Memory B cell (primary cell): ENCODE measurements around the gene SNRNP48.

Source experiments
- ATAC-seq: fragments of 150-1000 bp; cut with Tn5 transposase; 2 replicates; pipeline ENCODE4 v1.10.0; 2021; ENCODE audit warnings: low read depth, mild to moderate bottlenecking, moderate library complexity
- DNase-seq, 2 donors: peaks; one replicate each; pipeline ENCODE4 v3.0.0; 2022; ENCODE audit warnings: low spot score in 2 of 2
- H3K27ac Mint-ChIP-seq: one replicate; pipeline ENCODE4 v1.8.0; 2022; ENCODE audit warnings: mild to moderate bottlenecking, moderate library complexity, mixed read lengths
- H3K27me3 Mint-ChIP-seq: one replicate; pipeline ENCODE4 v1.8.0; 2022; ENCODE audit warnings: mixed read lengths
- H3K36me3 Mint-ChIP-seq: one replicate; pipeline ENCODE4 v1.8.0; 2022; ENCODE audit warnings: mild to moderate bottlenecking, mixed read lengths
- H3K4me1 Mint-ChIP-seq: one replicate; pipeline ENCODE4 v1.8.0; 2022; ENCODE audit warnings: mixed read lengths
- H3K4me3 Mint-ChIP-seq: one replicate; pipeline ENCODE4 v1.8.0; 2022; ENCODE audit warnings: mild to moderate bottlenecking, moderate library complexity, mixed read lengths
- H3K9me3 Mint-ChIP-seq: one replicate; pipeline ENCODE4 v1.8.0; 2022; ENCODE audit warnings: mixed read lengths

Gene SNRNP48

DNA sequence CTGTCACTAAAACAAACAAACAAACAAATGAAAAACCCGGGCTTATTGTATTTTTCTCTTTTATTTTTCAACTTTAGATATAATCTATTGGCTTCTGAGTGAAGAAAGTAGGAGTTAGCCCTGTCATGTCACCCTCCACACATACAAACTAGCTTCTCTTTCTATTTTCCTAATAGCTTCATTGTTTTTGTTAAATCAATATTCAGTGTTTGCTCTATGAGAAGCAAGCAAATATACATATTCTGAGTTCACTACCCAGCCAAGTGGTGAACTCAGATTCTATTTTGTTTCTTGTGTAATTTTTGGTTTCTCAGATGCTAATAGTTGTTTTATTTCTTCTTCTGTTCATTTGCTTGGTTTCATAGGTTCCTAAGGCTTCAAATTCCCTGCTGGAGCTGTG is 66.4 kb downstream of the SNRNP48 start:
- H3K36me3 Mint-ChIP-seq = no peaks in the 10 kb centered on the region
- H3K27me3 Mint-ChIP-seq = peaks cover 10% of the 10 kb centered on the region
- H3K27ac Mint-ChIP-seq = no peak overlapping the region
- DNase-seq (no peak), ATAC-seq (no peak)
- H3K9me3 Mint-ChIP-seq = no peaks in the 10 kb centered on the region
- no peaks in the 10 kb centered on the region for H3K4me1 Mint-ChIP-seq
- no peak overlapping the region for H3K4me3 Mint-ChIP-seq

DNA sequence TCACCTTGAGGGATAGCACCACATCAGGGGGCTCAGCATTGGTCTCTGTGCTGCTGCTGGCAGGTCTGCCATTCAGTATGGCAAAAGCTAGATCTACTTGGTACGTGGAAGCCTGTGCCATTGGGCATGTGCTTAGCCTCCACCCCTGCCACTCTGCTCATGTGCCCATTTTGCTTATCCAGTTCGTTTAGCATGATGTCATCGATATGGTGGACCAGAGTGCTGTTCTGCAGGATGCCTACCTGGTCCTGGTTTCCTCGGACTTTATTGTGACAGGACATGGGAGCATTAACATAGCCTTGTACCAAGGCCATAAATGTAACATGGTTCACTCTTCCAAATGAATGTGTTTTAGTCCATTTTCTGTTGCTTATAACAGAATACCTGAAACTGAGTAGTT is 68.5 kb downstream of the SNRNP48 start:
- Mint-ChIP-seq H3K9me3 (no peaks in the 10 kb centered on the region), H3K4me3 (no peak overlapping the region), H3K27me3 (peaks cover 9% of the 10 kb centered on the region), H3K4me1 (no peaks in the 10 kb centered on the region), H3K36me3 (no peaks in the 10 kb centered on the region), H3K27ac (no peak overlapping the region)
- ATAC-seq (no peak), DNase-seq (no peak)

DNA sequence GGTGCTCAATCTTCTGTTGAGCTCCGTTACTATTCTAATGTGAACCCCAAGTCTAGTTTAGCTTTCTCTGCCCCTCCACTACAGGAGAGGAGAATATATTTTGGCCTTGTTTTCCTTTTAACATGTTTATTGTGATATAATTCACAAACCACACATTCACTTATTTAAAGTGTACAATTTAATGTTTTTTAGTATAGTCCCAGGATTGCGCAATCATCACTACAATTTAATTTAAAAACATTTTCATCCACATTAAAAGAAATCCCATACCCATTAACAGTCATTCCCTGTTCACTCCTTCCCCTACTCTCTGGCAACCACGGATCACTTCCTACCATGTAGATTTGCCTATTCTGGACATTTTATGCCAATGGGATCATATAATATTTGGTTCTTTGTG is 71.4 kb downstream of the SNRNP48 start:
- DNase-seq = no peak
- Mint-ChIP-seq H3K36me3 (no peaks in the 10 kb centered on the region), H3K4me3 (no peak overlapping the region), H3K27me3 (peaks cover 8% of the 10 kb centered on the region), H3K4me1 (no peaks in the 10 kb centered on the region), H3K9me3 (no peaks in the 10 kb centered on the region), H3K27ac (no peak overlapping the region)
- no peak for ATAC-seq
